Measurements from ENCODE around the gene ELK4. TPM values are rescaled to one million over a fixed set of nuclear protein-coding genes. Genes with fewer than 3 reads are reported as not detected.

The ELK4 gene
- total and polyA plus RNA-seq, 2 experiments from 2014 or later: 1.8 to 9.1 TPM

DNA sequence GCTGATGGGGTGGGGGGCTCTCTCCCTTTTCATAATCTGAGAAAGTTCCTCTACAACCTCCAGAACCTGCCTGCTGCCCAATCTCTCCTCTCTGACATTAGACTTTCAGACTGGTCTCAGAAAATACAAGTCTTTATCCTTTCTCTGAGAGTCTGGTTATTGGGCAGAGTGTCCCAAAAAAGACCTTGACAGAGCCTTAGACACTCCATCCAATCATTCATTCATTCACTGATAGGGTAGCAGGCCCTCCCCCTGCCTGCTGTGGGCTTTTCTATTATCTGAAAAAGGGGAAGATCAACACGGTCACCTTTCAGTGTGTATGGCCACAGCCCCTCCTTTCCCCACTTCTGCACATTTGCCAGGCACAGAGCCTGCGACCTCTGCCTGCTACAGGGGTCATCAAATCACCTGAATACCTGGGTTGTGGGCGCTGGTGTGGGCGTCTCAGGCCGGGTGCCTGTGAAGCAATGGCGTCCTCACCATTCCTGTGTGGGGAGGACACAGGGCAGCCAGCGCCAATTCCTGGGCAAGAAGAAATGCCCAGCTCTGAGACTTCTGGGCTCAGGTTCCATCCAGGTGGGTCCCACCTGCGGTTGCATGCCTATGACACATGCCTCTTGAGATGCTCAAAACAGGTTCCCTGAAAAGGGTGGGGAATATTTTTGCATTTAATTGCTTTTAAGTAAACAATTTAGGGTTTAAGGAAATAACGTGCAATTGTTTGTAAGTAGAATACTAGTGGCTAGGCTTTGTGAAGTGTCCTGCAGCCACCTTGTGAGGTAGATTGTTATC is 52.8 kb downstream of the ELK4 start:
- H3K9me3 ChIP-seq (ENCODE audit: low read depth): no peaks in the 10 kb centered on the region
- peaks cover 6% of the 10 kb centered on the region for H3K4me1 ChIP-seq (ENCODE audit: low read depth)
- H3K36me3 ChIP-seq: no peaks in the 10 kb centered on the region
- H3K27ac ChIP-seq: no peak overlapping the region
- no peak for TF ChIP-seq CTCF (IDR thresholded peaks at IDR 0.05; ENCODE audit: low read depth, low read length)
- no peak for DNase-seq (ENCODE audit: low read depth in 1 of 2, low spot score in 1 of 2)
- peaks cover 41% of the 10 kb centered on the region for H3K27me3 ChIP-seq
- no peak overlapping the region for H3K4me3 ChIP-seq

DNA sequence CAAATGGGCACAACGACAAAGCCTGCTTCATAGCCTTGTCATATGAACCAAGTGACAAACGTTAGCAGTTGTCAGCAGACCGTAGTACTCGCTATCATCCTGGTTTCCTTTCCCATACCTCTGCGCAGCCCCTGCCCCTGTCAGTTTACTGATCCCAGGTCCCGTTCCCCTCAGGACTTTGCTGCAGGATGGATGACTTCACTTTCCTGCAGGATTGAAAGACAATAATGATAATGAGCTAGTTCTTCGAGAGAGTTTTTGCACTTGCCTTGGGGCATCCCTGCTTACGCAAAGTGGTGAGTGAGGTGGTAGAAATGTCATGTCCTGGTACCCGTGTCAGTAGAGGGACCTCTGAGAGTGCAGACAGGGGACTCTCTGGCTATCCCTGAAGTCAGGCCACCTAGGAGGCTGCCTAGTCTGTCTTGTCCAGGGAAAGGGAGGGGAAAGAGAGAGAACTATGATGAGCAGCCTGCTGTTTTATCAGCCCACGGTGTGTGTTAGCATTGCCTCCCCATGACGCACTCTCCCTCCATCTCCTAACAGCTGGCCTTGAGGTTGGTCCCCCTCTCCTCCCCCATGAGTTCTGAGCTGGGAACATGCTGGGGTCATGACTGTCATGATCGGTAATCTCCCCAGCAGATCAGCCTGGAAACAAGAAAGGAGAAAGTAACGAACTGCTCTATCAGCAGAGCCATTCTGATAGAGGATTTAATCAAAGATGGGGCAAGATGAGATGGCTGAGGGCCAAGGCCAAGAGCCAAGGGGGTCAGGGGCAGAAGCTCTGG is 53.7 kb downstream of the ELK4 start:
- no peak overlapping the region for H3K4me3 ChIP-seq
- no peak for DNase-seq (ENCODE audit: low read depth in 1 of 2, low spot score in 1 of 2)
- H3K36me3 ChIP-seq: no peaks in the 10 kb centered on the region
- no peaks in the 10 kb centered on the region for H3K9me3 ChIP-seq (ENCODE audit: low read depth)
- peaks cover 41% of the 10 kb centered on the region for H3K27me3 ChIP-seq
- no peak for TF ChIP-seq CTCF (IDR thresholded peaks at IDR 0.05; ENCODE audit: low read depth, low read length)
- H3K4me1 ChIP-seq (ENCODE audit: low read depth): peaks cover 6% of the 10 kb centered on the region
- no peak overlapping the region for H3K27ac ChIP-seq

- no peaks in the 10 kb centered on the region for H3K4me1 ChIP-seq (ENCODE audit: low read depth)
- no peaks in the 10 kb centered on the region for H3K9me3 ChIP-seq (ENCODE audit: low read depth)
- no peaks in the 10 kb centered on the region for H3K36me3 ChIP-seq
- peaks cover 47% of the 10 kb centered on the region for H3K27me3 ChIP-seq
- no peak overlapping the region for H3K4me3 ChIP-seq
- DNase-seq (ENCODE audit: low read depth in 1 of 2, low spot score in 1 of 2): no peak
- H3K27ac ChIP-seq: no peak overlapping the region
- no peak for TF ChIP-seq CTCF (IDR thresholded peaks at IDR 0.05; ENCODE audit: low read depth, low read length)
Measured at GRCh38 chr1:205576805-205577761, 54.7 kb downstream of the ELK4 start.

- no peak for DNase-seq (ENCODE audit: low read depth in 1 of 2, low spot score in 1 of 2)
- H3K27me3 ChIP-seq: peaks cover 57% of the 10 kb centered on the region
- H3K4me3 ChIP-seq: no peak overlapping the region
- no peaks in the 10 kb centered on the region for H3K36me3 ChIP-seq
- no peak overlapping the region for H3K27ac ChIP-seq
- no peaks in the 10 kb centered on the region for H3K4me1 ChIP-seq (ENCODE audit: low read depth)
- no peaks in the 10 kb centered on the region for H3K9me3 ChIP-seq (ENCODE audit: low read depth)
- no peak for TF ChIP-seq CTCF (IDR thresholded peaks at IDR 0.05; ENCODE audit: low read depth, low read length)
Measured at GRCh38 chr1:205576011-205576410, 55.8 kb downstream of the ELK4 start.

- Histone ChIP-seq H3K27ac (no peak overlapping the region), H3K9me3 (ENCODE audit: low read depth) (no peaks in the 10 kb centered on the region), H3K27me3 (peaks cover 63% of the 10 kb centered on the region), H3K4me1 (ENCODE audit: low read depth) (no peaks in the 10 kb centered on the region), H3K36me3 (no peaks in the 10 kb centered on the region), H3K4me3 (no peak overlapping the region)
- no peak for TF ChIP-seq CTCF (IDR thresholded peaks at IDR 0.05; ENCODE audit: low read depth, low read length)
- no peak for DNase-seq (ENCODE audit: low read depth in 1 of 2, low spot score in 1 of 2)
Measured at GRCh38 chr1:205575294-205575885, 56.4 kb downstream of the ELK4 start.
